ENCODE measurements around the gene BCAS2.
"Not testable (repeated sequence)": the region's sequence is repeated elsewhere in the genome, so short reads cannot be mapped to it uniquely, and the experiment has no call there.

Gene BCAS2

GRCh38 chr1:114581335-114582287 is at the start of gene BCAS2:
Gene BCAS2, minus strand, starts transcription at chr1:114581615. Its CDS starts 24 bp downstream, at chr1:114581591.
- peak; percentile 92 for DNase-seq (ENCODE audit: low read depth, low spot score)

GRCh38 chr1:114627107-114627506 is 45.7 kb upstream of the BCAS2 start:
- DNase-seq (ENCODE audit: low read depth, low spot score): no peak

- no peak for DNase-seq (ENCODE audit: low read depth, low spot score)
These were observed 41.9 kb upstream of the BCAS2 start for GRCh38 chr1:114623364-114623763.

- no peak for DNase-seq (ENCODE audit: low read depth, low spot score)
These were observed 39.0 kb upstream of the BCAS2 start for GRCh38 chr1:114620419-114620818.

- DNase-seq (ENCODE audit: low read depth, low spot score): no peak
These were observed 37.2 kb upstream of the BCAS2 start for GRCh38 chr1:114618606-114619005.

- no peak for DNase-seq (ENCODE audit: low read depth, low spot score)
These were observed 29.3 kb upstream of the BCAS2 start for GRCh38 chr1:114610546-114611245.

- DNase-seq (ENCODE audit: low read depth, low spot score): no peak
These were observed 28.4 kb upstream of the BCAS2 start for GRCh38 chr1:114609826-114610225.

- DNase-seq (ENCODE audit: low read depth, low spot score): no peak
These were observed 27.6 kb upstream of the BCAS2 start for GRCh38 chr1:114609026-114609425.

GRCh38 chr1:114607223-114607622 is 25.8 kb upstream of the BCAS2 start:
- DNase-seq (ENCODE audit: low read depth, low spot score): no peak

GRCh38 chr1:114597949-114598348 is 16.5 kb upstream of the BCAS2 start:
- DNase-seq (ENCODE audit: low read depth, low spot score): no peak

- no peak for DNase-seq (ENCODE audit: low read depth, low spot score)
These were observed 14.2 kb upstream of the BCAS2 start for GRCh38 chr1:114595602-114596001.

- DNase-seq (ENCODE audit: low read depth, low spot score): no peak
These were observed 12.6 kb upstream of the BCAS2 start for GRCh38 chr1:114594046-114594445.

GRCh38 chr1:114589122-114589521 is 7.7 kb upstream of the BCAS2 start:
- DNase-seq (ENCODE audit: low read depth, low spot score): no peak

GRCh38 chr1:114588196-114588689 is 6.8 kb upstream of the BCAS2 start:
- DNase-seq (ENCODE audit: low read depth, low spot score): no peak

- no peak for DNase-seq (ENCODE audit: low read depth, low spot score)
These were observed 6.0 kb upstream of the BCAS2 start for GRCh38 chr1:114587203-114587991.

- DNase-seq (ENCODE audit: low read depth, low spot score): no peak
These were observed 5.2 kb upstream of the BCAS2 start for GRCh38 chr1:114586513-114587047.

- DNase-seq (ENCODE audit: low read depth, low spot score): no peak
These were observed 3.8 kb upstream of the BCAS2 start for GRCh38 chr1:114585231-114585630.

- no peak for DNase-seq (ENCODE audit: low read depth, low spot score)
These were observed 7.0 kb downstream of the BCAS2 start for GRCh38 chr1:114574365-114574764.

- no peak for DNase-seq (ENCODE audit: low read depth, low spot score)
These were observed 17.3 kb downstream of the BCAS2 start for GRCh38 chr1:114564141-114564540.

GRCh38 chr1:114562978-114563510 is 18.4 kb downstream of the BCAS2 start:
- not testable (repeated sequence) for DNase-seq (ENCODE audit: low read depth, low spot score)

GRCh38 chr1:114561333-114561732 is 20.1 kb downstream of the BCAS2 start:
- DNase-seq (ENCODE audit: low read depth, low spot score): no peak
